Stimulated activated CD4-positive, alpha-beta T cell treated with anti-CD3 and anti-CD28 coated beads, Interleukin-2, amount 100 ng/mL, for 24 hours (primary cell): Measurements from ENCODE around the gene ATRX.
"Not testable (repeated sequence)": the region's sequence is repeated elsewhere in the genome, so short reads cannot be mapped to it uniquely, and the experiment has no call there.

ENCODE experiments used
- DNase-seq, 2 donors: peaks; one replicate each; pipeline ENCODE4 v3.0.0-alpha.2; 2020

The ATRX gene, protein sequence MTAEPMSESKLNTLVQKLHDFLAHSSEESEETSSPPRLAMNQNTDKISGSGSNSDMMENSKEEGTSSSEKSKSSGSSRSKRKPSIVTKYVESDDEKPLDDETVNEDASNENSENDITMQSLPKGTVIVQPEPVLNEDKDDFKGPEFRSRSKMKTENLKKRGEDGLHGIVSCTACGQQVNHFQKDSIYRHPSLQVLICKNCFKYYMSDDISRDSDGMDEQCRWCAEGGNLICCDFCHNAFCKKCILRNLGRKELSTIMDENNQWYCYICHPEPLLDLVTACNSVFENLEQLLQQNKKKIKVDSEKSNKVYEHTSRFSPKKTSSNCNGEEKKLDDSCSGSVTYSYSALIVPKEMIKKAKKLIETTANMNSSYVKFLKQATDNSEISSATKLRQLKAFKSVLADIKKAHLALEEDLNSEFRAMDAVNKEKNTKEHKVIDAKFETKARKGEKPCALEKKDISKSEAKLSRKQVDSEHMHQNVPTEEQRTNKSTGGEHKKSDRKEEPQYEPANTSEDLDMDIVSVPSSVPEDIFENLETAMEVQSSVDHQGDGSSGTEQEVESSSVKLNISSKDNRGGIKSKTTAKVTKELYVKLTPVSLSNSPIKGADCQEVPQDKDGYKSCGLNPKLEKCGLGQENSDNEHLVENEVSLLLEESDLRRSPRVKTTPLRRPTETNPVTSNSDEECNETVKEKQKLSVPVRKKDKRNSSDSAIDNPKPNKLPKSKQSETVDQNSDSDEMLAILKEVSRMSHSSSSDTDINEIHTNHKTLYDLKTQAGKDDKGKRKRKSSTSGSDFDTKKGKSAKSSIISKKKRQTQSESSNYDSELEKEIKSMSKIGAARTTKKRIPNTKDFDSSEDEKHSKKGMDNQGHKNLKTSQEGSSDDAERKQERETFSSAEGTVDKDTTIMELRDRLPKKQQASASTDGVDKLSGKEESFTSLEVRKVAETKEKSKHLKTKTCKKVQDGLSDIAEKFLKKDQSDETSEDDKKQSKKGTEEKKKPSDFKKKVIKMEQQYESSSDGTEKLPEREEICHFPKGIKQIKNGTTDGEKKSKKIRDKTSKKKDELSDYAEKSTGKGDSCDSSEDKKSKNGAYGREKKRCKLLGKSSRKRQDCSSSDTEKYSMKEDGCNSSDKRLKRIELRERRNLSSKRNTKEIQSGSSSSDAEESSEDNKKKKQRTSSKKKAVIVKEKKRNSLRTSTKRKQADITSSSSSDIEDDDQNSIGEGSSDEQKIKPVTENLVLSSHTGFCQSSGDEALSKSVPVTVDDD (N-terminal part only)

DNA sequence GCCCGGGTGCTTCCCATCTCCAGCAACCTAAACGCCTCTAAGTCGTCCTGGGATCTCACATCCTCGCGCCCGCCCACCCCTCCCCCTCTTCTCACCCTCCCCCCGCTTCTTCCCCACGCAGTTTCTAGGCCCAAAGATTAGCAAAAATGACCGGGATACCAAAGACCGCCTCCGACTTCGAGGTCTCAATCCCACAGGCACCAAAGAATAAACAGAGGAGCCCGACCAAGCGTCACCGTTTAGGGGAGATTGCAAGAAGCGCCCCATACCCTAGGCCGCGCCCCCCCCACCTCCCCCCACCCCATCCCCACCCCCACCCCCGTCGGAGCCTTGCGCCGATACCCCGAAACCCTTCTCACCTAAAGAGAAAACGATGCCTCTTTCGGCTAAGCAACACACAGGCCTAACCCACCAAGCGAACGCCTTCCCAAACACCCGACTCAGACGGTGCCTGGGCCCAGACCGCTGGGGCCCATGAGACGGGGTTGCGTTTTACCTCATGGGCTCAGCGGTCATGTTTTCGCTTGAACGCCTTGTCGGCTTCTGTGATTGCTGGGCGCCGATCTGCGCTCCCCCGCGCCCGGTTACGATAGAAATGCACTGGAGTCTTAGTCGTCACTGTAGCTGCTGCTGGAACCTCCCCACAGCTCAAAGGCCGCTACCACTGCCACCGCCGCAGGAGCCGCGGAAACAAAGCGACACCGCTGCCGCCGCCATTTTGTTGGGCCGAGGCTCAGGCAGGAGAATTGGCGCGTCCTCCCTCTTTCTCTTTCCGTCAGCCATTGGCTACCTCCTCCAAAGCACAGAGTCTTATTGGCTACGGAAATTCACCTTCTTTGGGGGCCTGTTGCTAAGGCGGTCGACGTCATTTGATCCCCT, at the start of gene ATRX:
ATRX (minus strand) TSS at position 731 of the 879 bp plus-strand sequence; CDS start at position 516, 215 bp downstream.
- DNase-seq, result peak; percentile 67 to 75

DNA sequence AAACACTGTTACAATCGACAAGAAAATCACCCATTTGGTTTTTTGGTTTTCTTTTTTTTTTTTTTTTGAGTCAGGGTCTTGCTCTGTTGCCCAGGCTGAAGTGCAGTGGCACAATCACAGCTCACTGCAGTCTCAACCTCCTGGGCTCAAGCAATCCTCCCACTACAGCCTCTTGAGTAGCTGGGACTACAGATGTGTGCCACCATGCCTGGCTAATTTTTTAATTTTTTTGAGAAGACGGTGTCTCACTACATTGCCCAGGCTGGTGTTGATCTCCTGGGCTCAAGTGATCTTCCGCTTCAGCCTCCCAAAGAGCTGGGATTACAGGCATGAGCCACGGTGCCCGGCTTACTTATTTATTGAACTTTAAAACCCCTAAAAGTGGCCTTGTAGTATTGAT, 45.5 kb upstream of the ATRX start:
- not testable (repeated sequence) for DNase-seq

DNA sequence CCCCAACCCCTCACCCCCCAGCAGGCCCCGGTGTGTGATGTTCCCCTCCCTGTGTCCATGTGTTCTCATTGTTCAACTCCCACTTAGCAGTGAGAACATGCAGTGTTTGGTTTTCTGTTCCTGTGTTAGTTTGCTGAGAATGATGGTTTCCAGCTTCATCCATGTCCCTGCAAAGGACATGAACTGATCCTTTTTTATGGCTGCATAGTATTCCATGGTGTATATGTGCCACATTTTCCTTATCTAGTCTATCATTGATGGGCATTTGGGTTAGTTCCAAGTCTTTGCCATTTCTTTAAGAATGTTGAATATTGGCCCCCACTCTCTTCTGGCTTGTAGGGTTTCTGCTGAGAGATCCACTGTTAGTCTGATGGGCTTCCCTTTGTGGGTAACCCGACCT, 36.0 kb upstream of the ATRX start:
- not testable (repeated sequence) for DNase-seq

DNA sequence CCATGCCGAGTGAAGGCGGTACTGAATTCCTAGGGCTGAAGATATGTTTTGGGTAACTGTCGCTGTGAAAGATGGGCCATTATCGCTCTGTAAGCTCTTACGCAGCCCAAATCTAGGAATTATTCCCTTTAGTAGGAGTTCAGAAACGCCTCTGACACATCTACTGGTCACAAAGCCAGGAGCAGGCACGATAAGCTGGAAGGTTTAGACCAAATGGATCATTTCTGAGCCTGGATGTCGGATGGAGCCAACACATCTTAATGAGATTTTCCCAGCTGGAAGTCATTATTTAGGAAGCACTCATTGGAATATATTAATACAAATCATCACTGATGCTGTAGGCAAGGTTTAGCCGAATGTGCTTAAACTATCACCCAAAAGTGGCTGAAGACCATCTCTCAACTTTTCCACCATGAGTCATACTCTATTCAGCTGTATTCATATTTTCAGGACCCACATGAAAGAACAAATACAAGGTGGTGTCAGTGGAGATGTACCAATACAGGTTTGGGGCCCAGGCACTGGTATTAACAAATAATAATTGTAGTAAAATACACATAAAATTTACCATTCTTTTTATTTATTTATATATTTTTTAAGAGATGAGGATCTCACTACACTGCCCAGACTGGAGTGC, 34.2 kb upstream of the ATRX start:
- no peak for DNase-seq

DNA sequence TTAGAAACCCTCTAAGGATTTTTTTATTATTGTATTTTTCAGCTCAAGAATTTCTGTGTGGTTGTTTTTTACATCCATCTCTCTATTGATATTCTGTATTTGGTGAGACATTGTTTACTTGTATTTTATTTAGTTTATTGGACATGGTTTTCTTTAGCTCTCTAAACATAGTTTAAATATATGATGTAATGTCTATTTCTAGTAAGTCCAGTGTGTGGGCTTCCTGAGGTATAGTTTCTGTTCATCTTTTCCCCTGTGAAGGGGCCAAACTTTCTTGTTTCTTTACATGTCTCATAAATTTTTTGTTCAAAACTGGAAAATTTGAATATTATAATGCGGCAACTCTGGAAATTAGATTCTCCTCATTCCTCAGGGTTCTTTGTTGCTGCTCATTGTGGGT, 28.2 kb upstream of the ATRX start:
- DNase-seq, result no peak

DNA sequence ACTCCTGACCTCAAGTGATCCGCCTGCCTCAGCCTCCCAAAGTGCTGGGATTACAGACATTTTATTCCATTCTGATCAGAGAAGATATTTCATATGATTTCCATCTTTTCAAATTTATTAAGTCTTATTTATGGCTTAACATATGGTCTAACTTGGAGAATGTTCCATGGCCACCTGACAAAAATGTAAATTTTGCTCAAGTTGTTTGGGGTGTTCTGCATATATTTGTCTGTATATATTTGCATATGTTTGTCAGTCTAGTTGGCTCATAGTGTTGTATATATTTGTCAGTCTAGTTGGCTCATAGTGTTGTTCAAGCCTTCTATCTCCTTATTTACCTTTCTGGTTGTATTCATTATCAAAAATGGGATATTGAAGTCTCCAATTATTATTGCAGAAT, 16.2 kb upstream of the ATRX start:
- DNase-seq, result no peak

DNA sequence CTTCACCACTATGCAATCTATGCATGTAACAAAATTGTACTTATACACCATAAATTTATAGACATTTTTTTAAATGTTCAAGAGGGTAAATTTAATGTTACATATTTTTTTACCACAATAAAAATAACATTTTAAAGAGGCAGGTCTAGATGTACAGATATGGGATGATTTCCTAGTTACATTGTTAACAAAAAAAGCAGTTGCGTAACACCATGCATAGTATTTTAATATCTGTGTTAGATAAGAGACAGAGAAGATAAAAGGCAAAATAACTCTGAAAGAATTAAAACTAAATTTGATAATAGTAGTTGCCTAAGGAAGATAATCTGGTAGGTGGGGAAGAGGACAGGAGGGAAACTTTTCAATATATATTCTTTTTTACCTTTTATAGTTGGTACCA, 9.1 kb upstream of the ATRX start:
- no peak for DNase-seq

DNA sequence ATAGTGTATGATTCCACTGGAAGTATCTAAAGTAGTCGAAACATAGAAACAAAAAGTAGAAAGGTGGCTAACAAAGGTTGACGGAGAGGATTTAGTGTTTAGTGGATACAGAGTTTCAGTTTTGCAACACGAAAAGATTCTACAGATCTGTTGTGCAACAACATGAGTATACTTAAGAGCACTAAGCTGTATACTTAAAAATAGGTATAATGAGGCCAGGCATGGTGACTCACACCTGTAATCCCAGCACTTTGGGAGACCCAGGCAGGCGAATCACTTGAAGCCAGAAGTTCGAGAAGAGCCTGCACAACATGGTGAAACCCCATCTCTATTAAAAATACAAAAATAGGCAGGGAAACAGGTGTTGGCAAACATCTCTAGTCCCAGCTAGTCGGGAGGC, 7.9 kb upstream of the ATRX start:
- DNase-seq, result no peak

DNA sequence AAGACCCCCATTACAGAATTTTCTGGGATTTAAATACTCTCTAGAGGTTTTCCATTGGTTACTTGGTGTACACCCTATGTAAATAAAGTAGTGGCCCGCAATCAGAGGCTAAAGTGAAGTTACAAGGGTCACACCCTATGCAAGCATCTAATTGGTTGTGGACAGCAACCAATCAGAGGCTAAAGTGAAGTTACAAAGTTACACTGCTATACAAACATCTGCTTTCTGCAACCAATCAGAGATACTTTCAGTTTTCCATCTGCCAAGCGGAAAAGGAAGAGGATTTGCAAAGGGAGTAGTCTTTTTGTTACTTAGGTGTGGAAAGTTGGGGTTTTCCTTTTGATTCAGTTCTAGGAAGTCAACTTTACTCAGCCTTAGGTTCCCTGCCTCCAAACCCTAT, 2.0 kb upstream of the ATRX start:
- no peak for DNase-seq

DNA sequence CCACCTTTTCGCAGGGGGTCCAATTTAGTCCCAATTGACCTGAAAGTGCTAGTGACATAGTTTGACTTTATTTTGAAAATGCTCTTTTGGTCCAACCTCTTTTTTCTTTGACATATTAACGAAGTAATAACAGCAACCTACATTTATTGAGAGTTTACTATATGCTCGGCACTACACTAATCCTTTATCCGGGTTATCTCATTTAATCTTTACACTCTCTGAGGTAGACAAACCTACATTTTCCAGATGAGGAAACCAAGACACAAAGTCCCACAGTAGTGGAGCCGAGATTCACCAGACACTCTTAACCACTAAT, 307 bp upstream of the ATRX start:
- DNase-seq, result no peak

DNA sequence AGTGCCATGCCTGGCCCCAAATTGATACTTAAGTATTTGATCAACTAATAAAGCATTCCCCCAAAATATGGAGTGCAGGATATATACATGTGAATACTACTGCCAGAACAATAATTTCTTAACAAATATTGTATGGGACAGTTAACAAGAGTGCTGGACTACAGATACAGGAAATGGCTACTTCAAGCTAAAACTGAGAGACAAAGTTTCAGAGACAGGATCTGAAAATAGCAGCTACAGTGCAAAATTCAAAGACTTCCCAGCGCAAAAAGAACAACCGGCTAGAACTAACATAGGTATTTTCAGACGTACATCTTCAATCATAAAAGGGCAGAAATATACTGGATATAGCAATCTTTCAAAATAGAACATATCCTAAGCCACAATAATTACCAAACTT, 6.3 kb downstream of the ATRX start:
- no peak for DNase-seq

DNA sequence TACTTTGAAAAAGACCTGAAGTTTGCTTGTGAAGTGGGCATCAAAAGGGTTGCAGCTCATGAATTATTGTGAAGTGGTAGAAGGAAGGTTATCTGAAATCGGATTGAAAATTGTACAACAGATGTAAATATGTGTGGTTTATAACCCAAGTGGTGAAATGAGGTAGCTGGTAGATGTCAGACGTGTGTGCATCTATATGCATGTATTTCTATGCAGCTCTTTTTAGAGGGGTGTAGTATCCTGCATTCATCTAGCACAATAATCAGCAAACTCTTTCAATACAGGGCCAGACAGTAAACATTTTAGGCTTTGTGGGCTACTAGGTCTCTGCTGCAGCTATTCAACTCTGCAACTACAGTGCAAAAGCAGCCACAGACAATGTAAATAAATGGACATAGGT, 9.4 kb downstream of the ATRX start:
- DNase-seq, result no peak

DNA sequence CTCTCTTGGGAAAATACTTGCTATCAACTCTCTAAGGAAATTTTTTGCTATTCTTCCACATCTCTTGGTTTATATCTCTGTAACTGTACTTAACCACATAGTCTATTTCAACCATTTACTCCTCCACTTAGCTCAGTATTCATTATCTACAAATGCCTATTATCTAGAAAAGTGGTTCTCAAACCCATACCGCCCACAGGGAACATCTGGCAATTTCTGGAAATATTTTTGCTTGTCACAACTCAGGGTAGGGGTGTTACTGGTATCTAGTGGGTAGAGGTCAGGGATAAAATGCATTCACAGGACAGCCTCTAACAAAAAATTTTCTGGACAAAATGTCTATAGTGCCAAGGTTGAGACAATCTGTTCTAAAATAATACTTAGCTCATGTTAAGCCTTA, 14.4 kb downstream of the ATRX start:
- no peak for DNase-seq

DNA sequence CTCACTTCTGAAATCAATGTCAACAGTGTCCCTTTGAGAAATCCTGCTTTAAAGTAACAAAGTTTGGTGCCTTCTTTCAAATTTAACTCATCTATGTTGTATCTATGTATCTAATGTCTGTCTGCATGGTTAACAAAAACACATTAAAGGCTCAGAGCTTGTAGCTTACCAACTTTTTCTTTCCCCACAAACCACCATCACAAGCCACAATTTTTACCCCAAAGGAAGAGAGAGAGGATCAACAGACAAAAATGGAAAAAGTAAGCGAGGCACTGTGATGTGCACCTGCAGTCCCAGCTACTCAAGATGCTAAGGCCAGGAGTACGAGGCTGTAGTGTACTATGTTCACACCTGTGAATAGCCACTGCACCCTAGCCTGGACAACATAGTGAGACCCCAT, 17.2 kb downstream of the ATRX start:
- no peak for DNase-seq

DNA sequence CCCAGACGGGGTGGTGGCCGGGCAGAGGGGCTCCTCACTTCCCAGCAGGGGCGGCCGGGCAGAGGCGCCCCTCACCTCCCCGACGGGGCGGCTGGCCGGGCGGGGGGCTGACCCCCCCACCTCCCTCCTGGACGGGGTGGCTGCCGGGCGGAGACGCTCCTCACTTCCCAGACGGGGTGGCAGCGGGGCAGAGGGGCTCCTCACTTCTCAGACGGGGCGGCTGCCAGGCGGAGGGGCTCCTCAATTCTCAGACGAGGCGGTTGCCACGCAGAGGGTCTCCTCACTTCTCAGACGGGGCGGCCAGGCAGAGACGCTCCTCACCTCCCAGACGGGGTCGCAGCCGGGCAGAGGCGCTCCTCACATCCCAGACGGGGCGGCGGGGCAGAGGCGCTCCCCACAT, 19.8 kb downstream of the ATRX start:
- not testable (repeated sequence) for DNase-seq

DNA sequence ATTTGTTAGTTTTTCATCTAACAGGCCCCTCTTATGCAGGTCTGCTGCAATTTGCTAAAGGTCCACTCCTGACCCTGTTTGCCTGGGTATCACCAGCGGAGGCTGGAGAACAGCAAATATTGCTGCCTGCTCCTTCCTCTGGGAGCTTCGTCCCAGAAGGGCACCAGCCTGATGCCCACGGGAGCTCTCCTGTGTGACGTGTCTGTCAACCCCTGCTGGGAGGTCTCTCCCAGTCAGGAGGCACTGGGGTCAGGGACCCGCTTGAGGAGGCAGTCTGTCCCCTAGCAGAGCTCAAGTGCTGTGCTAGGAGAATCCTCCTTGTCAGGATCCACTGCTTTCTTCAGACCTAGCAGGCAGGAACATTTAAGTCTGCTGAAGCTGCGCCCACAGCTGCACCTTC, 30.5 kb downstream of the ATRX start:
- no peak for DNase-seq

DNA sequence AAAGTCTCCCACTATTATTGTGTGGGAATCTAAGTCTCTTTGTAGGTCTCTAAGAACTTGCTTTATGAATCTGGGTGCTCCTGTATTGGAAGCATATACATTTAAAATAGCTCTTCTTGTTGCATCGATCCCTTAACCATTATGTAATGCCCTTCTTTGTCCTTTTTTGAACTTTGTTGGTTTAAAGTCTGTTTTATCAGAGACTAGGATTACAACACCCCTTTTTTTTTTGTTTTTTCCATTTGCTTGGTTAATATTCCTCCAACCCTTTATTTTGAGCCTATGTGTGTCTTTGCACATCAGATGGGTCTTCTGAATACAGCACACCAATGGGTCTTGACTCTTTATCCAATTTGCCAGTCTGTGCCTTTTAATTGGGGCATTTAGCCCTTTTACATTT, 32.1 kb downstream of the ATRX start:
- DNase-seq, result not testable (repeated sequence)

DNA sequence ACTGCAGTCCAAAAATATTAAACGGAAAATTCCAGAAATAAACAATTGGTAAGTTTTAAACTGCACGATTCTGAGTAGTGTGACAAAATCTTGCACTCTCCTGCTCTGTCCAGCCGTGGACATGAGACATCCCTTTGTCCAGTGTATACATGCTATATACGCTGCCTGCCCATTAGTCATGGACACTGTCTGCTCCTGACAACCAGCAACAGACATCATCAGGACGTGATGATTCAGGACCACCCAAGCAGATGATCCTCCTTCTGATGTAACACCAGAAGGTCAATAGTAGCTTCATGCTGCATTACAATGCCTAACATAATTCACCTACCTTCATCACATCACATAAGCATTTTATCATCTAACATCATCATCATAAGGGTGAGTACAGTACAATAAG, 36.3 kb downstream of the ATRX start:
- DNase-seq, result no peak

DNA sequence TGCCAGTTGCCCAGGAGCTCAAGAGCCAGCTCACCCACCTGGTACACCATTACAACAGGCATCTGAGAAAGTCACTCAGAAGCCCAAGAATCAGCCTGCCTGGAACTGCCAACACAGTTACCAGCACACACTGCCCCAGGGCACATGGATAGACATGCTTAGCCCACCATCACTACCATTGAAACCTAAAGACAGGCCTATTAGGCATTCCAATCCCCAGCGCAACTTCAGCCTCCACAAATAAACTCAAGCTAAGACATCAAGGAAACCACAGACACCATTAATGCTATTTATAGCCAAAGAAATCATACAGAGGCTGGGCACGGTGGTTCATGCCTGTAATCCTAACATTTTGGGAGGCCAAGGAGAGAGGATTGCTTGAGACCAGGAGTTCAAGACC, 42.3 kb downstream of the ATRX start:
- no peak for DNase-seq

DNA sequence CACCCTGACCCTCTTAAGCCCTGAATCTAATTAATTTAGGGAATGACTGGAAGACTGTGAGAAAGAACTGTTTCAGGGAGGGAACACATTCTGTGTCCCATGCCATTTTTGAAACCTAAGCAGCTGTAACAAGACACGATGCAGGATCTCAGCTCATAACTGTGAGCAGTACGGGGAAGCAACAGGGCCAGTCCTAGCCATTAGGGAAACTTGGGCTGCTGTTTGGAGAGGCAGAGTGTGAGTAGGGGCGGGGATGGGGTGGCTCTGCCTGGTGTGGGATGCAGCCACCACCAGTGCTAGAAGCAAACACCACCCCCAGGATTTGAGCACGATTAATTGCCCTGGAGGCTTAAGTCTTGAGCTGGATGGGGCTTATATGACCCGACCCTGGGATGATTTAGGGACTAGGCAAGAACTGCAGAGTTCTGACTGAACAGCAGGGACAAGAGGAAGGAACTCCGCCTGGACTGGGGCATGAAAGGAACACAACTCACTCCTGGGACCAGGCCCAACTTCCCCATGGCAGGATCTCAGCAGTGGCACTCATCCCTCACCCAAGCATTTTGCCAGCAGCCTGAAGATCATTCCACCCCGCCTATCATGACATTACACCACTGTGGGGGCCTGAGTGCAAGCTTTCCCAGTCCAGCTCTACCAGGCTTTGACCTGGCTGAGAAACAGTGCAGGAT, 43.1 kb downstream of the ATRX start:
- no peak for DNase-seq

DNA sequence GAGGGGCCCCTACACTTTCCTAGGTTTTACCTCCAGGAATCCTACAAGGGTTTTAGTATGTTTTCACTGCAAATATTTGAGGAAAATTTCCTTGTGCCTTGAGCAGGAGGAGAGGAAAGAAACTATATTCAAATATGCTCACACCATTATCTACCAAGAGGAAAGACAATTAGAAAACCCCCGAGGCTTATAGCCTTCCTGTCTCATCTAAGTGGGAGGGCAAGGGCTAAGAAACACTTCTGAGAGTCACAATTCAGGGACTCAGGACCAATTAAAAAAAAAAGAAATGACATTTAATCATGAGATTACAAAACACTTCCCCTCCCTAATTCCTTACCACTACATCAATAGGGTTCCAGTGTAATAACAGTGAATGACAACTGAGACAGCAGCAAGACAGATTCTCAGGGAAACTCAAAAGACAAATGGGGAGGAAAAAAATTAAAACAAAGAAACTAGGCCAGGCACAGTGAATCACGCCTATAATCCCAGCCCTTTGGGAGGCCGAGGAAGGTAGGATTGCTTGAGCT, 45.6 kb downstream of the ATRX start:
- no peak for DNase-seq
